Endothelial cell of umbilical vein (primary cell): ENCODE measurements around the gene SHC4.
"Not testable (repeated sequence)": the region's sequence is repeated elsewhere in the genome, so short reads cannot be mapped to it uniquely, and the experiment has no call there.

Experiments
- MYC ChIP-seq: IDR thresholded peaks from one replicate; pipeline ENCODE4 v1.6.1; 2011; ENCODE audit warnings: mild to moderate bottlenecking, low read depth, low read length
- POLR2A ChIP-seq: IDR thresholded peaks from 2 replicates; pipeline ENCODE4 v1.6.1; 2012; ENCODE audit warnings: low read depth, mild to moderate bottlenecking, control low read depth, low read length

DNA sequence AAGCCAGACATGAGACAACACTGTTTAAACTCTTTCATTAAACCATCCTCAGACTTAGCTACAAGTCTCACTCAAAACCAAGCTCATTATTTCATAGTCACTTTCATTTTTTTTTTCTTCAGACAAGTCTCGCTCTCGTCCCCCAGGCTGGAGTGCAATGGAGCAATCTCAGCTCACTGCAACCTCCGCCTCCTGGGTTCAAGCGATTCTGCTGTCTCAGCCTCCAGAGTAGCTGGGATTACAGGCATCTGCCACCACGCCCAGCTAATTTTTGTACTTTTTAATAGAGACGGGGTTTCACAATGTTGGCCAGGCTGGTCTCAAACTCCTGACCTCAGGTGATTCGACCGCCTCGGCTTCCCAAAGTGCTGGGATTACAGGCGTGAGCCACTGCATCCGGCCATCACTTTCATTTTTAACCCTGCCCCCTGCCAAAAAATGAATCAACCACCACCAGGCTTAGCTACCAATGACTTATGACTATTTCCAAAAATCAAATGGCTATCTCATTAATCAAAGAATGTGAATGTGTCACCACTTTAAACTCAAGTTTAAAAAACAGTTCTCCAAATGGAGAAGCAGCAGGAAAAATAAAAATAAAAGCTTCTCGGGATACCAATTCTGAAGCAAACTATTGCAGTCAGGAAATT is 173.1 kb downstream of the SHC4 start:
- not testable (repeated sequence) for TF ChIP-seq MYC, POLR2A
